ENCODE measurements around the gene IFT88. TPM values are rescaled to one million over a fixed set of nuclear protein-coding genes. Genes with fewer than 3 reads are reported as not detected.
"Not testable (repeated sequence)": the region's sequence is repeated elsewhere in the genome, so short reads cannot be mapped to it uniquely, and the experiment has no call there.

Gene IFT88
- total and polyA plus RNA-seq, 9 of the 15 experiments (the other 6 are each of a cell fraction or from before 2014, with no cell fraction given): 8.3 to 13.5 (median 10.0) TPM

DNA sequence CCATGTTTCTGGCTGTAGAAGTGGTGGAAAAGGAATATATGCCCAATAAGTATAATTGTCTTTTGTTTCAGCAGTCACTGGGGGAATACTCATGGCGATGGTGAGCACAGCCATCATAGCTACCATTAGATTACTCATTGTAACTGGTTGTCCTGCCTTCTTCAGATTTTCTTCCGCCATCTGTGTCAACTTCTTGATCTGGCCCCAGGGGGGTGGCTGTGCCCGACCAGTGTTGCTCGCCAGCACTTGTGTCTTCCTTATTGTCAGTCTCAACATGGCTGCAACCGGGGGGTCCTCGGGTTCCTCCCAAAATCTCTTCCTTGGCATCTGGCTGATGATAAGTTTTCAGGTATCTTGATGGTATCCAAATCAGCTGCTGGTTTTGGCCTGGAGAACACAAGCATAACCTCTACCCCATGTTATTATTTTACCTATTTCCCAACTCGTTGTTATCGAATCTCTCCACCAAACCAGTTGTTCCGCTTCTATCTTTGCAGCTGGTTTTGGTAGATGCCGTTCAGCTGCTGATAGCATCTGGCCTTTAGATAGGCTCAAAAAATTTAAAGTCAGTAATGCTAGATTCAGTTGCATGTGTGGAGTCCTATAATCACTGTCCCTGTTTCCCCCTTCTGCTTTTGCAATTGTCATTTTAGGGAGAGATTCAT is 113.6 kb downstream of the IFT88 start:
- Histone ChIP-seq H3K4me1 (replicated peaks in 1 of 2; ENCODE audit: control insufficient read depth in 2 of 2, insufficient read depth in 2 of 2, low read length in 2 of 2) (no peaks in the 10 kb centered on the region), H3K4me3 (no peak overlapping the region), H3K4me2 (ENCODE audit: insufficient read depth, low read length) (no peak overlapping the region), H3K9me3 (replicated peaks; ENCODE audit: control insufficient read depth, insufficient read depth, low read depth, low read length) (no peaks in the 10 kb centered on the region), H4K20me1 (replicated peaks; ENCODE audit: control insufficient read depth, insufficient read depth, low read length) (no peaks in the 10 kb centered on the region), H3K27me3 (ENCODE audit: control insufficient read depth in 2 of 2, insufficient read depth in 2 of 2, low read length in 2 of 2) (no peaks in the 10 kb centered on the region), H2AFZ (ENCODE audit: low read depth, low read length) (no peak overlapping the region), H3K79me2 (ENCODE audit: control insufficient read depth, insufficient read depth, low read length) (no peaks in the 10 kb centered on the region), H3K36me3 (ENCODE audit: control insufficient read depth, insufficient read depth, low read length) (no peaks in the 10 kb centered on the region), H3K9ac (ENCODE audit: insufficient read depth in 1 of 2, low read depth in 2 of 2, low read length in 2 of 2) (no peak overlapping the region), H3K27ac (ENCODE audit: extremely low read depth, low read depth, low read length) (no peak overlapping the region), H3K9me1 (ENCODE audit: control insufficient read depth, insufficient read depth, low read length) (no peaks in the 10 kb centered on the region)
- ChIA-PET CTCF (ENCODE audit: low intra/inter-chr PET ratio) (no interaction called here), POLR2A (no interaction called here)
- TF ChIP-seq, protein P1, sequence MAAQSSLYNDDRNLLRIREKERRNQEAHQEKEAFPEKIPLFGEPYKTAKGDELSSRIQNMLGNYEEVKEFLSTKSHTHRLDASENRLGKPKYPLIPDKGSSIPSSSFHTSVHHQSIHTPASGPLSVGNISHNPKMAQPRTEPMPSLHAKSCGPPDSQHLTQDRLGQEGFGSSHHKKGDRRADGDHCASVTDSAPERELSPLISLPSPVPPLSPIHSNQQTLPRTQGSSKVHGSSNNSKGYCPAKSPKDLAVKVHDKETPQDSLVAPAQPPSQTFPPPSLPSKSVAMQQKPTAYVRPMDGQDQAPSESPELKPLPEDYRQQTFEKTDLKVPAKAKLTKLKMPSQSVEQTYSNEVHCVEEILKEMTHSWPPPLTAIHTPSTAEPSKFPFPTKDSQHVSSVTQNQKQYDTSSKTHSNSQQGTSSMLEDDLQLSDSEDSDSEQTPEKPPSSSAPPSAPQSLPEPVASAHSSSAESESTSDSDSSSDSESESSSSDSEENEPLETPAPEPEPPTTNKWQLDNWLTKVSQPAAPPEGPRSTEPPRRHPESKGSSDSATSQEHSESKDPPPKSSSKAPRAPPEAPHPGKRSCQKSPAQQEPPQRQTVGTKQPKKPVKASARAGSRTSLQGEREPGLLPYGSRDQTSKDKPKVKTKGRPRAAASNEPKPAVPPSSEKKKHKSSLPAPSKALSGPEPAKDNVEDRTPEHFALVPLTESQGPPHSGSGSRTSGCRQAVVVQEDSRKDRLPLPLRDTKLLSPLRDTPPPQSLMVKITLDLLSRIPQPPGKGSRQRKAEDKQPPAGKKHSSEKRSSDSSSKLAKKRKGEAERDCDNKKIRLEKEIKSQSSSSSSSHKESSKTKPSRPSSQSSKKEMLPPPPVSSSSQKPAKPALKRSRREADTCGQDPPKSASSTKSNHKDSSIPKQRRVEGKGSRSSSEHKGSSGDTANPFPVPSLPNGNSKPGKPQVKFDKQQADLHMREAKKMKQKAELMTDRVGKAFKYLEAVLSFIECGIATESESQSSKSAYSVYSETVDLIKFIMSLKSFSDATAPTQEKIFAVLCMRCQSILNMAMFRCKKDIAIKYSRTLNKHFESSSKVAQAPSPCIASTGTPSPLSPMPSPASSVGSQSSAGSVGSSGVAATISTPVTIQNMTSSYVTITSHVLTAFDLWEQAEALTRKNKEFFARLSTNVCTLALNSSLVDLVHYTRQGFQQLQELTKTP (IDR thresholded peaks at IDR 0.05; ENCODE audit: low read depth in 1 of 2, partially characterized antibody in 2 of 2): no peak
- TF ChIP-seq ZKSCAN3 (CRISPR knock-in tag; IDR thresholded peaks at IDR 0.05): no peak
- no peak for TF ChIP-seq POLR2B (IDR thresholded peaks at IDR 0.05; ENCODE audit: low read depth, partially characterized antibody)
- no peak for TF ChIP-seq NCOR1 (IDR thresholded peaks at IDR 0.05)
- TF ChIP-seq SNAPC5 (CRISPR knock-in tag; IDR thresholded peaks at IDR 0.05): no peak
- DNase-seq (ENCODE audit: extremely low read depth in 1 of 4, low spot score in 3 of 4) (no peak), ATAC-seq (no peak), FAIRE-seq (no peak)
- in situ Hi-C loops (cut with MboI) (no loop called here), intact Hi-C loops (cut with micrococcal nuclease) (no loop called here)
- no TSS peak for BruUV-seq (replicated peaks)
- WGBS (ENCODE audit: insufficient coverage, low coverage, missing lambda C conversion rate): 69% methylated on average over 8 of the region's 10 CpGs

DNA sequence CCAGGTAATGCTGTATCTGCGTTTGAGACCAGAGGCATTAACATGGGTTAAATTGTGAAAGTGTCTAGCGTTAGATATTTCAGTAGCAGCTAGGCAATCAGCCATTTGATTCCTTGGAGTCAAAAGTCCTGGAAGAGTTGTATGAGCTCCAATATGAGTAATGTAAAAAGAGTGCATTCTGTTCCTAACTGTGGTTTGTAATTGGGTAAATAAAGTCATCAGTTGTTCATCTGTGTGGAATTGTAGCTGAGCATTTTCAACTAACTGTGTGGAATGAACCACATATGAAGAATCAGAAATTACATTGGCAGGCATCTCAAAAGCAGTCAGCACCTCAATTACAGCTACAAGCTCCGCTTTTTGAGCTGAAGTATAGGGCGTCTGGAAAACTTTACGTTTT is 114.5 kb downstream of the IFT88 start:
- H3K36me3 ChIP-seq (ENCODE audit: control insufficient read depth, insufficient read depth, low read length); H3K27me3 ChIP-seq (ENCODE audit: control insufficient read depth in 2 of 2, insufficient read depth in 2 of 2, low read length in 2 of 2); H3K9me3 ChIP-seq (replicated peaks; ENCODE audit: control insufficient read depth, insufficient read depth, low read depth, low read length); H3K4me3 ChIP-seq; H2AFZ ChIP-seq (ENCODE audit: low read depth, low read length); DNase-seq (ENCODE audit: extremely low read depth in 1 of 4, low spot score in 3 of 4); CTCF ChIA-PET (ENCODE audit: low intra/inter-chr PET ratio); H3K9me1 ChIP-seq (ENCODE audit: control insufficient read depth, insufficient read depth, low read length); H3K4me2 ChIP-seq (ENCODE audit: insufficient read depth, low read length); H3K9ac ChIP-seq (ENCODE audit: insufficient read depth in 1 of 2, low read depth in 2 of 2, low read length in 2 of 2); intact Hi-C loops (cut with micrococcal nuclease); ATAC-seq; BruUV-seq (replicated peaks); FAIRE-seq; H3K4me1 ChIP-seq (replicated peaks in 1 of 2; ENCODE audit: control insufficient read depth in 2 of 2, insufficient read depth in 2 of 2, low read length in 2 of 2); H3K79me2 ChIP-seq (ENCODE audit: control insufficient read depth, insufficient read depth, low read length); in situ Hi-C loops (cut with MboI); H4K20me1 ChIP-seq (replicated peaks; ENCODE audit: control insufficient read depth, insufficient read depth, low read length); H3K27ac ChIP-seq (ENCODE audit: extremely low read depth, low read depth, low read length): not testable (repeated sequence)
- WGBS (ENCODE audit: insufficient coverage, low coverage, missing lambda C conversion rate): 63% methylated on average over 4 of the region's 5 CpGs
- POLR2A ChIA-PET: interaction anchor here (0.6 kb wide), 2 partner anchors 146 to 275 kb away, joined by 3 read pairs; no protein-coding TSS in a partner anchor

Measured in K562 (cell line).